Endothelial cell of umbilical vein (primary cell): ENCODE measurements around the gene CACNA1C. TPM values are rescaled to one million over a fixed set of nuclear protein-coding genes. Genes with fewer than 3 reads are reported as not detected.

Source experiments
- BruUV-seq: library from RNA; stranded (reverse); fragments of 400-500 nt; replicated peaks from 2 replicates; lab custom pipeline; 2021; lab: Mats Ljungman, UMichigan
- CTCF ChIA-PET: fragments of 300-600, 350-600 bp; sonication (Branson Sonifier 250); formaldehyde crosslinking; loops from one replicate; lab custom pipeline; 2021; ENCODE audit warnings: antibody characterized with exemption, inconsistent platforms; lab: Charles Lee
- POLR2A ChIA-PET: fragments of 300-600, 350-600 bp; sonication (Branson Sonifier 250); formaldehyde crosslinking; loops from one replicate; lab custom pipeline; 2021; ENCODE audit warnings: antibody characterized with exemption, inconsistent platforms; lab: Charles Lee
- DNase-seq: peaks from one replicate; pipeline ENCODE4 v3.0.0-alpha.2; 2011; ENCODE audit warnings: low read depth, low spot score
- FAIRE-seq: peaks from 2 replicates; lab custom pipeline; 2011; peaks lifted over from hg19 to GRCh38; lab: Jason Lieb, UNC
- H2AFZ ChIP-seq: 2 replicates; pipeline ENCODE4 v1.6.0; 2012; ENCODE audit warnings: low read depth, low read length, control low read depth, inconsistent platforms
- H3K27ac ChIP-seq: 2 replicates; pipeline ENCODE4 v1.5.1; 2011; ENCODE audit warnings: low read depth, mild to moderate bottlenecking, control low read depth, low read length, moderate library complexity; ENCODE audit not compliant: insufficient read depth
- H3K27me3 ChIP-seq, 2 experiments: 2 replicates each; pipeline versions ENCODE4 v1.6.0 to v1.6.1; 2011; ENCODE audit warnings: low read length in 2 of 2, mixed read lengths in 1 of 2; ENCODE audit not compliant: control insufficient read depth in 2 of 2, insufficient read depth in 2 of 2
- H3K36me3 ChIP-seq, 2 experiments: 2 replicates in 1 of 2; 3 replicates in 1 of 2; pipeline ENCODE4 v1.5.1; 2011; ENCODE audit warnings: low read length in 2 of 2, mild to moderate bottlenecking in 1 of 2, moderate library complexity in 1 of 2; ENCODE audit not compliant: control insufficient read depth in 2 of 2, insufficient read depth in 2 of 2; ENCODE audit errors: extremely low read depth in 1 of 2
- H3K4me1 ChIP-seq: 3 replicates; pipeline ENCODE4 v1.5.1; 2011; ENCODE audit warnings: mild to moderate bottlenecking, low read length; ENCODE audit not compliant: control insufficient read depth, insufficient read depth; ENCODE audit errors: extremely low read depth
- H3K4me2 ChIP-seq: 2 replicates; pipeline ENCODE4 v1.6.1; 2011; ENCODE audit warnings: low read length, control low read depth, mixed read lengths; ENCODE audit not compliant: insufficient read depth
- H3K4me3 ChIP-seq, 3 experiments: fragments of 200-600 bp in 1 of 3; sonication (generic), shearing (Covaris generic) in 1 of 3; replicated peaks in 1 of 3; 2 replicates each; pipeline ENCODE4 v1.5.1; 2011 to 2016; ENCODE audit warnings: control low read depth in 3 of 3, low read length in 3 of 3, mild to moderate bottlenecking in 2 of 3, inconsistent platforms in 1 of 3, low read depth in 1 of 3, moderate library complexity in 1 of 3; ENCODE audit not compliant: insufficient read depth in 1 of 3
- H3K79me2 ChIP-seq: 2 replicates; pipeline ENCODE4 v1.6.0; 2012; ENCODE audit warnings: low read length, inconsistent platforms; ENCODE audit not compliant: control insufficient read depth, insufficient read depth
- H3K9ac ChIP-seq: replicated peaks from 2 replicates; pipeline ENCODE3; 2011; ENCODE audit warnings: low read length, control low read depth; ENCODE audit not compliant: insufficient read depth; ENCODE audit errors: extremely low read depth
- H3K9me1 ChIP-seq: replicated peaks from 3 replicates; pipeline ENCODE4 v1.6.0; 2011; ENCODE audit warnings: mild to moderate bottlenecking, low read length; ENCODE audit not compliant: control insufficient read depth, insufficient read depth; ENCODE audit errors: extremely low read depth
- H3K9me3 ChIP-seq: replicated peaks from 2 replicates; pipeline ENCODE4 v1.5.1; 2012; ENCODE audit warnings: low read length, inconsistent platforms; ENCODE audit not compliant: control insufficient read depth, insufficient read depth
- H4K20me1 ChIP-seq: replicated peaks from 2 replicates; pipeline ENCODE3; 2011; ENCODE audit warnings: mild to moderate bottlenecking, low read length; ENCODE audit not compliant: control insufficient read depth, insufficient read depth; ENCODE audit errors: extremely low read depth
- EZH2 ChIP-seq: IDR thresholded peaks from 2 replicates; pipeline ENCODE4 v1.6.1; 2012; ENCODE audit warnings: borderline replicate concordance, low read depth, mild to moderate bottlenecking, moderate library complexity, low read length, inconsistent platforms; ENCODE audit not compliant: severe bottlenecking
- FOS ChIP-seq: IDR thresholded peaks from 2 replicates; pipeline ENCODE4 v1.6.1; 2011; ENCODE audit warnings: mild to moderate bottlenecking, low read length, moderate library complexity, borderline replicate concordance; ENCODE audit not compliant: insufficient read depth
- GATA2 ChIP-seq: IDR thresholded peaks from 2 replicates; pipeline ENCODE4 v1.7.0; 2011; ENCODE audit warnings: low read depth, mild to moderate bottlenecking, moderate library complexity, mixed read lengths, low read length; ENCODE audit not compliant: insufficient read length, insufficient read depth
- JUN ChIP-seq: IDR thresholded peaks from 2 replicates; pipeline ENCODE4 v1.6.1; 2011; ENCODE audit warnings: borderline replicate concordance, low read depth; ENCODE audit not compliant: insufficient read length, insufficient read depth
- MYC ChIP-seq: IDR thresholded peaks from one replicate; pipeline ENCODE4 v1.6.1; 2011; ENCODE audit warnings: mild to moderate bottlenecking, low read depth, low read length
- POLR2A ChIP-seq: IDR thresholded peaks from 2 replicates; pipeline ENCODE4 v1.6.1; 2012; ENCODE audit warnings: low read depth, mild to moderate bottlenecking, control low read depth, low read length
- POLR2AphosphoS5 ChIP-seq: IDR thresholded peaks from 2 replicates; pipeline ENCODE4 v1.6.1; 2012; ENCODE audit warnings: low read depth, mild to moderate bottlenecking, control low read depth, low read length, moderate library complexity; ENCODE audit not compliant: insufficient read depth
- dilution Hi-C: fragments of 300-500 bp; cut with MboI; formaldehyde crosslinking; loops from one replicate; pipeline ENCODE4 v1.15.0; 2019; ENCODE audit warnings: low sequenced_read_pairs; ENCODE audit not compliant: extremely low pct_ligation_motif_present
- intact Hi-C: fragments of 100-400 bp; cut with micrococcal nuclease; formaldehyde crosslinking; loops from one replicate; pipeline ENCODE4 v1.10.0; 2022
- polyA plus RNA-seq, 4 experiments: library from polyadenylated mRNA; depleted of rRNA in 3 of 4; stranded (reverse) in 3 of 4; unstranded in 1 of 4; fragments of >200 nt; gene quantifications; 2 replicates each; pipeline versions ENCODE4 v1.2.1 to v1.2.3, GENCODE V29; 2011 to 2012; ENCODE audit warnings: missing spikeins in 1 of 4
- total RNA-seq: library from RNA; stranded (reverse); gene quantifications from 2 replicates; pipeline ENCODE4 v1.2.3, GENCODE V29; 2021
- TF ChIP-seq, protein P1 (sequence below), 2 donors: IDR thresholded peaks; 1 replicate in 1 of 2; 2 replicates in 1 of 2; pipeline ENCODE4 v1.5.1; 2011; ENCODE audit warnings: low read length in 2 of 2, mild to moderate bottlenecking in 2 of 2, moderate library complexity in 2 of 2, control low read depth in 1 of 2, inconsistent platforms in 1 of 2, low read depth in 1 of 2; ENCODE audit not compliant: insufficient read depth in 1 of 2; ENCODE audit errors: extremely low read depth in 1 of 2
- TF ChIP-seq, protein P2 (sequence below): IDR thresholded peaks from 2 replicates; pipeline ENCODE4 v1.6.1; 2011; ENCODE audit not compliant: insufficient read depth, insufficient read length

CACNA1C gene
- total and polyA plus RNA-seq, 2 donors (not counting 3 experiments of a cell fraction or from before 2014, with no cell fraction given) = not detected

- ChIA-PET POLR2A (no interaction called here), CTCF (no interaction called here)
- Histone ChIP-seq H3K9me1 (no peaks in the 10 kb centered on the region), H2AFZ (no peak overlapping the region), H4K20me1 (no peaks in the 10 kb centered on the region), H3K9me3 (no peaks in the 10 kb centered on the region), H3K4me1 (no peaks in the 10 kb centered on the region), H3K4me3 (no peak overlapping the region), H3K36me3 (no peaks in the 10 kb centered on the region), H3K4me2 (no peak overlapping the region), H3K27me3 (no peaks in the 10 kb centered on the region), H3K27ac (no peak overlapping the region), H3K9ac (no peak overlapping the region), H3K79me2 (no peaks in the 10 kb centered on the region)
- dilution Hi-C loops = no loop called here
- DNase-seq = no peak
- TF ChIP-seq, protein P1, sequence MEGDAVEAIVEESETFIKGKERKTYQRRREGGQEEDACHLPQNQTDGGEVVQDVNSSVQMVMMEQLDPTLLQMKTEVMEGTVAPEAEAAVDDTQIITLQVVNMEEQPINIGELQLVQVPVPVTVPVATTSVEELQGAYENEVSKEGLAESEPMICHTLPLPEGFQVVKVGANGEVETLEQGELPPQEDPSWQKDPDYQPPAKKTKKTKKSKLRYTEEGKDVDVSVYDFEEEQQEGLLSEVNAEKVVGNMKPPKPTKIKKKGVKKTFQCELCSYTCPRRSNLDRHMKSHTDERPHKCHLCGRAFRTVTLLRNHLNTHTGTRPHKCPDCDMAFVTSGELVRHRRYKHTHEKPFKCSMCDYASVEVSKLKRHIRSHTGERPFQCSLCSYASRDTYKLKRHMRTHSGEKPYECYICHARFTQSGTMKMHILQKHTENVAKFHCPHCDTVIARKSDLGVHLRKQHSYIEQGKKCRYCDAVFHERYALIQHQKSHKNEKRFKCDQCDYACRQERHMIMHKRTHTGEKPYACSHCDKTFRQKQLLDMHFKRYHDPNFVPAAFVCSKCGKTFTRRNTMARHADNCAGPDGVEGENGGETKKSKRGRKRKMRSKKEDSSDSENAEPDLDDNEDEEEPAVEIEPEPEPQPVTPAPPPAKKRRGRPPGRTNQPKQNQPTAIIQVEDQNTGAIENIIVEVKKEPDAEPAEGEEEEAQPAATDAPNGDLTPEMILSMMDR (IDR thresholded peaks at IDR 0.05; ENCODE audit: extremely low read depth in 1 of 2, insufficient read depth in 1 of 2, low read depth in 1 of 2, low read length in 2 of 2) = no peak
- TF ChIP-seq FOS = no peak
- no peak for TF ChIP-seq POLR2AphosphoS5
- TF ChIP-seq EZH2 = no peak
- no peak for TF ChIP-seq POLR2A
- TF ChIP-seq, protein P2, sequence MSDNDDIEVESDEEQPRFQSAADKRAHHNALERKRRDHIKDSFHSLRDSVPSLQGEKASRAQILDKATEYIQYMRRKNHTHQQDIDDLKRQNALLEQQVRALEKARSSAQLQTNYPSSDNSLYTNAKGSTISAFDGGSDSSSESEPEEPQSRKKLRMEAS = no peak
- no peak for TF ChIP-seq MYC
- no peak for TF ChIP-seq GATA2
- TF ChIP-seq JUN = no peak
- intact Hi-C loops = no loop called here
- no TSS peak for BruUV-seq
- FAIRE-seq = no peak
These were observed 55.4 kb downstream of the CACNA1C start for GRCh38 chr12:2108166-2108565.
